NCI-H1048 (cell line): Measurements from ENCODE around the gene HCCS.

Experiments
- DNase-seq: peaks from one replicate; lab custom pipeline; 2025; lab: John Stamatoyannopoulos, UW

HCCS gene

GRCh38 chrX:11111037-11111851 lies at the start of gene HCCS:
Gene HCCS (plus strand): TSS chrX:11111332. CDS start chrX:11112061, 729 bp downstream.
- peak; percentile 53 for DNase-seq

- no peak for DNase-seq
Observed at GRCh38 chrX:11064276-11064675, 46.9 kb upstream of the HCCS start.

GRCh38 chrX:11064851-11065600 lies 46.1 kb upstream of the HCCS start:
- DNase-seq: peak; percentile 44

- DNase-seq: no peak
Observed at GRCh38 chrX:11066812-11067211, 44.3 kb upstream of the HCCS start.

- DNase-seq: no peak
Observed at GRCh38 chrX:11073381-11073780, 37.8 kb upstream of the HCCS start.

GRCh38 chrX:11080741-11081305 lies 30.3 kb upstream of the HCCS start:
- DNase-seq: no peak

- no peak for DNase-seq
Observed at GRCh38 chrX:11081511-11081910, 29.6 kb upstream of the HCCS start.

- no peak for DNase-seq
Observed at GRCh38 chrX:11085305-11085704, 25.8 kb upstream of the HCCS start.

GRCh38 chrX:11089802-11090201 lies 21.3 kb upstream of the HCCS start:
- no peak for DNase-seq

GRCh38 chrX:11097933-11098332 lies 13.2 kb upstream of the HCCS start:
- no peak for DNase-seq

- no peak for DNase-seq
Observed at GRCh38 chrX:11099465-11099864, 11.7 kb upstream of the HCCS start.

GRCh38 chrX:11100281-11101035 lies 10.7 kb upstream of the HCCS start:
- no peak for DNase-seq

- DNase-seq: no peak
Observed at GRCh38 chrX:11103006-11103405, 8.1 kb upstream of the HCCS start.

GRCh38 chrX:11103751-11104150 lies 7.4 kb upstream of the HCCS start:
- no peak for DNase-seq

GRCh38 chrX:11105080-11105479 lies 6.1 kb upstream of the HCCS start:
- no peak for DNase-seq

- no peak for DNase-seq
Observed at GRCh38 chrX:11108253-11108941, 2.7 kb upstream of the HCCS start.

- DNase-seq: no peak
Observed at GRCh38 chrX:11109968-11110367, 1.2 kb upstream of the HCCS start.

- DNase-seq: no peak
Observed at GRCh38 chrX:11111947-11112346, 815 bp downstream of the HCCS start.

GRCh38 chrX:11113731-11114130 lies 2.6 kb downstream of the HCCS start:
- no peak for DNase-seq

- no peak for DNase-seq
Observed at GRCh38 chrX:11117745-11118144, 6.6 kb downstream of the HCCS start.

- no peak for DNase-seq
Observed at GRCh38 chrX:11119313-11119943, 8.3 kb downstream of the HCCS start.
